ENCODE measurements around the gene MAP6. TPM values are rescaled to one million over a fixed set of nuclear protein-coding genes. Genes with fewer than 3 reads are reported as not detected.

The MAP6 gene
- total RNA-seq, 1 experiment from 2014 or later, result not detected

DNA sequence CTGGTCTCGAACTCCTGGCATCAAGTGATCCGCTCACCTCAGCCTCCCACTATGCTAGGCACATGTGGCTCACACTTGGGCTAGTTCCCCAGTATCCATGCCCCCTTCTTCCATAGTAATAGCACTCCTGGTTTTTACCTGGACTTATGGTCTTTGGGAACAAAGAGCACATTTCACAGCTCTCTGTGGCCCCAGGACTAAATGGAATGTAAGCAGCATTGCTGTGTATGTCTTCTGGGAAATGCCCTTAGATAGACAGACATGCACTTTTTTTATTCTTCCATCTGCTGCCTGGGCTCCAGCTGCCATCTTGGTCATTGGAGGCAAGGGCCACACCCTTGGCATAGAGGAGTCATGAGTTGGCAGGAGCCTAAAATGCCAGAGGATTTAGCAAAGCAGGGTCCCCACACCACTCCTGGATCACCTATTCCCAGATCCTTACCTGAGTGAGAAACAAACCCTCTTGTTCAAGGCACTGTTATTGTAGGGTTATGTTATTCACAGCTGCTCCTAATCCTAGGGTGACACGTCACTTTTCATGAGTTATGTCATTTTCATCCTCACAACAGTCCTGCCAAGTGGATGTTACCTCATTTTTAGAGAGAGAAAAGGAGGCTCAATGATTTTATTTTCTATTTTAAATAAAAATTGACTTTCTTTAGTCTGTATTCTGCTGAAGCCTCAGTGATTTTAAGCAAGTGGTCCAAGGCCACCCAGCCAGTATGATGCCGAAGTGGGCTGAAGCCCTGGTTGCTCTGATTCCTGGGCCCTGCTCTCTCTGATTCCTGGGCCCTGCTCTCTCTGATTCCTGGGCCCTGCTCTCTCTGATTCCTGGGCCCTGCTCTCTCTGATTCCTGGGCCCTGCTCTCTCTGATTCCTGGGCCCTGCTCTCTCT, 127.4 kb downstream of the MAP6 start:
- TF ChIP-seq, protein P1, sequence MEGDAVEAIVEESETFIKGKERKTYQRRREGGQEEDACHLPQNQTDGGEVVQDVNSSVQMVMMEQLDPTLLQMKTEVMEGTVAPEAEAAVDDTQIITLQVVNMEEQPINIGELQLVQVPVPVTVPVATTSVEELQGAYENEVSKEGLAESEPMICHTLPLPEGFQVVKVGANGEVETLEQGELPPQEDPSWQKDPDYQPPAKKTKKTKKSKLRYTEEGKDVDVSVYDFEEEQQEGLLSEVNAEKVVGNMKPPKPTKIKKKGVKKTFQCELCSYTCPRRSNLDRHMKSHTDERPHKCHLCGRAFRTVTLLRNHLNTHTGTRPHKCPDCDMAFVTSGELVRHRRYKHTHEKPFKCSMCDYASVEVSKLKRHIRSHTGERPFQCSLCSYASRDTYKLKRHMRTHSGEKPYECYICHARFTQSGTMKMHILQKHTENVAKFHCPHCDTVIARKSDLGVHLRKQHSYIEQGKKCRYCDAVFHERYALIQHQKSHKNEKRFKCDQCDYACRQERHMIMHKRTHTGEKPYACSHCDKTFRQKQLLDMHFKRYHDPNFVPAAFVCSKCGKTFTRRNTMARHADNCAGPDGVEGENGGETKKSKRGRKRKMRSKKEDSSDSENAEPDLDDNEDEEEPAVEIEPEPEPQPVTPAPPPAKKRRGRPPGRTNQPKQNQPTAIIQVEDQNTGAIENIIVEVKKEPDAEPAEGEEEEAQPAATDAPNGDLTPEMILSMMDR (conservative IDR thresholded peaks at IDR 0.05), result no peak
- no peak for TF ChIP-seq EZH2 (IDR thresholded peaks at IDR 0.05; ENCODE audit: low read depth)
- Histone ChIP-seq H4K20me1 (ENCODE audit: insufficient read depth) (no peaks in the 10 kb centered on the region), H3K9me3 (ENCODE audit: insufficient read depth, low read depth) (no peaks in the 10 kb centered on the region), H3K4me1 (replicated peaks; ENCODE audit: insufficient read depth) (peaks cover 22% of the 10 kb centered on the region), H3K4me2 (no peak overlapping the region), H3K27me3 (ENCODE audit: insufficient read depth, low read depth) (no peaks in the 10 kb centered on the region), H2AFZ (no peak overlapping the region), H3K27ac (no peak overlapping the region), H3K4me3 (no peak overlapping the region), H3F3A (ENCODE audit: insufficient read depth, low read depth) (peaks cover 24% of the 10 kb centered on the region; the same call in 1 of the 2 replicates), H3K9me2 (ENCODE audit: insufficient read depth) (no peaks in the 10 kb centered on the region), H3K36me3 (ENCODE audit: low read depth) (no peaks in the 10 kb centered on the region), H3K79me2 (ENCODE audit: low read depth) (no peaks in the 10 kb centered on the region)
- DNase-seq, result no peak
- ChIA-PET CTCF (interaction anchor here (0.6 kb wide), 1 partner anchor 769 kb away, joined by 6 read pairs; no protein-coding TSS in a partner anchor), POLR2A (ENCODE audit: unreplicated experiment) (no interaction called here)
- no TSS peak for BruUV-seq (replicated peaks)
- intact Hi-C loops (cut with micrococcal nuclease; ENCODE audit: unreplicated experiment), result no loop called here

DNA sequence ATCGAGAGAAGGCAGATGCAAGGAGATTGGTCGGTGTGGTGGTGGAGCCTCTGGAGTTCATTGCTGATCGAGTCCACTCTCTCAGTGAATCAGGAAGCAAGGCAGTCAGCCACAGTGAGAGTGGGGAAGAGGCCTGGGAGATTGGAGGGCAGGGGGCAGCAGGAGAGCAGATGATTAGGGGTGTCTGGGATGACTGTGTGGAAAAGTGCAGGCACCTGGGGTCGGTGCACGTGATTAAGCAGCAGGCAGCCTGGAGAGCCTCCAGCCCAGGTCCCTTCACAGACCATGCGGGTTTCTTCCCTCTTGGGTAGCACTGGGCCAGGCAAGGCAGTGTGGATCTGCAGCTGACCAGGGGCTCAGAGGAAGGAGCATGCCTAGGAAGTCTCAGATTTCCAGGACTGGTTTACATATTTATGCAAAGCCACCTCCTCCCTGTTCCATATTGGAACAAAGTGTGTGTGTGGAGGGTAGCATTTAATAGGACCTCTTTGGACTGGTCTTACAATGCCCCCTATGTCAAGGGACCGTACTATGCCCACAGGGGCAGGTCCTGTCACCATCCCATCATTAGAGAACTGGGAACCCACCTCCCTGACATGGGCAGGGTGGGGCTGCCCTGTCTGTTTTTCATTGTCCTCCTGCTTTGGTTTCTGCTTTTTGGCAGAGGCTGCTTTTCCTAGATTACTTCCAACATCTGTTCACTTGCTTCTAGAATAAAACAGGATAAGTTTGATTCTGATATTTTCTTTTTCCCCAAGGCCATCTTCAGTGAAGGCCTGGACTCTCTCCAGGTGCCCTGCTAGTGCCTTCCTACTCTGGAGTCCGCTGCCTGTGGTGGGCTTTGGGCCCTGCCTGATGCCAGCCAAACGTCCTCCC, 129.1 kb downstream of the MAP6 start:
- H2AFZ ChIP-seq, result no peak overlapping the region
- intact Hi-C loops (cut with micrococcal nuclease; ENCODE audit: unreplicated experiment), result no loop called here
- no peak for TF ChIP-seq EZH2 (IDR thresholded peaks at IDR 0.05; ENCODE audit: low read depth)
- TF ChIP-seq, protein P1 (conservative IDR thresholded peaks at IDR 0.05), result no peak

More for the DNA sequence above, 129.1 kb downstream of the MAP6 start:
- H4K20me1 ChIP-seq (ENCODE audit: insufficient read depth), result no peaks in the 10 kb centered on the region
- TSS peak; percentile 6 for BruUV-seq (replicated peaks)
- H3K4me1 ChIP-seq (replicated peaks; ENCODE audit: insufficient read depth), result peaks cover 28% of the 10 kb centered on the region
- no peaks in the 10 kb centered on the region for H3K36me3 ChIP-seq (ENCODE audit: low read depth)
- H3K27me3 ChIP-seq (ENCODE audit: insufficient read depth, low read depth), result no peaks in the 10 kb centered on the region
- H3K79me2 ChIP-seq (ENCODE audit: low read depth), result no peaks in the 10 kb centered on the region
- CTCF ChIA-PET, result interaction anchor here (0.6 to 0.7 kb wide), 2 partner anchors 132 to 199 kb away, joined by 3 to 6 read pairs; no protein-coding TSS in a partner anchor
- H3K4me2 ChIP-seq, result no peak overlapping the region
- no peaks in the 10 kb centered on the region for H3K9me3 ChIP-seq (ENCODE audit: insufficient read depth, low read depth)
- H3K27ac ChIP-seq, result no peak overlapping the region
- no peak for DNase-seq
- H3K4me3 ChIP-seq, result no peak overlapping the region
- peaks cover 25% of the 10 kb centered on the region; the same call in 1 of the 2 replicates for H3F3A ChIP-seq (ENCODE audit: insufficient read depth, low read depth)
- H3K9me2 ChIP-seq (ENCODE audit: insufficient read depth), result no peaks in the 10 kb centered on the region
- POLR2A ChIA-PET (ENCODE audit: unreplicated experiment), result interaction anchor here (0.6 kb wide), 3 partner anchors 10 to 112 kb away, joined by 4 to 6 read pairs (median 4); no protein-coding TSS in a partner anchor

Measured in PC-9 (cell line).